GM21447 (cell line): ENCODE measurements around the gene HHEX.
"Not testable (repeated sequence)": the region's sequence is repeated elsewhere in the genome, so short reads cannot be mapped to it uniquely, and the experiment has no call there.

Experiments
- ATAC-seq: cut with Tn5 transposase; IDR thresholded peaks from one replicate; pipeline ENCODE4 v1.9.1; 2021; ENCODE audit not compliant: unreplicated experiment

HHEX gene

GRCh38 chr10:92732958-92733357, 43.2 kb downstream of the HHEX start:
- no peak for ATAC-seq

GRCh38 chr10:92734301-92734700, 44.5 kb downstream of the HHEX start:
- ATAC-seq: no peak

- no peak for ATAC-seq
Observed at GRCh38 chr10:92735938-92736337, 46.2 kb downstream of the HHEX start.

- no peak for ATAC-seq
Observed at GRCh38 chr10:92737484-92737883, 47.7 kb downstream of the HHEX start.

GRCh38 chr10:92740762-92741161, 51.0 kb downstream of the HHEX start:
- ATAC-seq: no peak

- ATAC-seq: not testable (repeated sequence)
Observed at GRCh38 chr10:92741741-92742140, 52.0 kb downstream of the HHEX start.

GRCh38 chr10:92742331-92743228, 52.8 kb downstream of the HHEX start:
- peak; percentile 97 for ATAC-seq
